A549 (cell line): Measurements from ENCODE around the gene OR6B1.

Experiments
- EP300 ChIP-seq, 2 experiments: fragments of >200 bp; sonication (Bioruptor Twin); formaldehyde crosslinking; IDR thresholded peaks; 2 replicates in 1 of 2; 3 replicates in 1 of 2; pipeline ENCODE4 v1.6.1; 2016 to 2017
- HEYL ChIP-seq: fragments of 250-450 bp; sonication (Bioruptor Pico); IDR thresholded peaks from 2 replicates; pipeline ENCODE4 v1.8.0; 2021; ENCODE audit warnings: mild to moderate bottlenecking, moderate library complexity
- NFE2L2 ChIP-seq: fragments of 150-350 bp; conservative IDR thresholded peaks from 2 replicates; pipeline ENCODE4 v1.6.1; 2014; ENCODE audit warnings: low read length
- NPAS2 ChIP-seq: fragments of 250-450 bp; sonication (Bioruptor Pico); IDR thresholded peaks from 2 replicates; pipeline ENCODE4 v1.8.0; 2022; ENCODE audit warnings: mild to moderate bottlenecking, moderate library complexity, borderline replicate concordance
- POLR2A ChIP-seq: IDR thresholded peaks from 2 replicates; pipeline ENCODE4 v1.6.1; 2012; ENCODE audit warnings: mild to moderate bottlenecking, low read length
- POLR2AphosphoS2 ChIP-seq: conservative IDR thresholded peaks from 2 replicates; pipeline ENCODE4 v1.6.1; 2012; ENCODE audit warnings: low read length, improper control_type of control experiment, inconsistent platforms
- TF ChIP-seq, protein P1 (sequence below): fragments of >200 bp; sonication (Bioruptor Twin); formaldehyde crosslinking; IDR thresholded peaks from 3 replicates; pipeline ENCODE4 v1.6.1; 2016
- TF ChIP-seq, protein P2 (sequence below): fragments of 450-650 bp; IDR thresholded peaks from 2 replicates; pipeline ENCODE4 v1.6.1; 2014; ENCODE audit warnings: antibody characterized with exemption
- TF ChIP-seq, protein P3 (sequence below): fragments of >200 bp; sonication (Bioruptor Twin); formaldehyde crosslinking; IDR thresholded peaks from 3 replicates; pipeline ENCODE4 v1.5.1; 2016
- TF ChIP-seq, protein P4 (sequence below): fragments of >200 bp; sonication (Bioruptor Twin); formaldehyde crosslinking; IDR thresholded peaks from 2 replicates; pipeline ENCODE4 v1.6.1; 2016

DNA sequence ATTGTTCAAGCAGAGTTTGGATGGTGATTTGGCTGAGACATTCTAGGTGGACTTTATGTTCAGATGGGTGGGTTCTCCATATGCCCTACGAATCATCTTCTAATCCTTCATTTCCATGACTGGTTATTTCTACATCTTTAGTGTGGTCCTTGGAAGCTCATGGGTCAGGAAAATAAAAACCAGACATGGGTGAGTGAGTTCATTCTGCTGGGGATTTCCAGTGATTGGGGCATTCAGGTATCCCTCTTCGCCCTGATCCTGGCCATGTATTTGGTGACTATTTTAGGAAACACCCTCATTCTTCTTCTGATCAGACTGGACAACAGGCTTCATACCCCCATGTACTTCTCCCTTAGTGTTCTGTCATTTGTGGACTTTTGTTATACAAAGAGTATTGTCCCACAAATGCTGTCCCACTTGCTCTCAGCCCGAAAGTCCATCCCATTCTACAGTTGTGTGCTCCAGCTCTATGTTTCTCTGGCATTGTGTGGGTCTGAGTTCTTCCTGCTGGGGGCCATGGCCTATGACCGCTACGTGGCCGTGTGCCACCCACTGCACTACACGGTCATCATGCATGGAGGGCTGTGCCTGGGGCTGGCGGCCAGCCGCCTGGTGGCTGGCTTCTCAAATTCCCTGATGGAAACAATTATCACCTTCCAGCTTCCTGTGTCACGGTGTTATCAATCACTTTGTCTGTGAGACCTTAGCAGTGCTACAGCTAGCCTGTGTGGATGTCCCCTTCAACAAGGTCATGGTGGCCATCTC lies 19.2 kb upstream of the OR6B1 start:
- TF ChIP-seq POLR2A: no peak
- no peak for TF ChIP-seq NPAS2 (CRISPR knock-in tag)
- no peak for TF ChIP-seq EP300 (IDR thresholded peaks at IDR 0.05)
- TF ChIP-seq, protein P1, sequence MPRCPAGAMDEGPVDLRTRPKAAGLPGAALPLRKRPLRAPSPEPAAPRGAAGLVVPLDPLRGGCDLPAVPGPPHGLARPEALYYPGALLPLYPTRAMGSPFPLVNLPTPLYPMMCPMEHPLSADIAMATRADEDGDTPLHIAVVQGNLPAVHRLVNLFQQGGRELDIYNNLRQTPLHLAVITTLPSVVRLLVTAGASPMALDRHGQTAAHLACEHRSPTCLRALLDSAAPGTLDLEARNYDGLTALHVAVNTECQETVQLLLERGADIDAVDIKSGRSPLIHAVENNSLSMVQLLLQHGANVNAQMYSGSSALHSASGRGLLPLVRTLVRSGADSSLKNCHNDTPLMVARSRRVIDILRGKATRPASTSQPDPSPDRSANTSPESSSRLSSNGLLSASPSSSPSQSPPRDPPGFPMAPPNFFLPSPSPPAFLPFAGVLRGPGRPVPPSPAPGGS: no peak
- TF ChIP-seq HEYL (CRISPR knock-in tag): no peak
- TF ChIP-seq, protein P2, sequence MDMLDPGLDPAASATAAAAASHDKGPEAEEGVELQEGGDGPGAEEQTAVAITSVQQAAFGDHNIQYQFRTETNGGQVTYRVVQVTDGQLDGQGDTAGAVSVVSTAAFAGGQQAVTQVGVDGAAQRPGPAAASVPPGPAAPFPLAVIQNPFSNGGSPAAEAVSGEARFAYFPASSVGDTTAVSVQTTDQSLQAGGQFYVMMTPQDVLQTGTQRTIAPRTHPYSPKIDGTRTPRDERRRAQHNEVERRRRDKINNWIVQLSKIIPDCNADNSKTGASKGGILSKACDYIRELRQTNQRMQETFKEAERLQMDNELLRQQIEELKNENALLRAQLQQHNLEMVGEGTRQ: no peak
- TF ChIP-seq, protein P3, sequence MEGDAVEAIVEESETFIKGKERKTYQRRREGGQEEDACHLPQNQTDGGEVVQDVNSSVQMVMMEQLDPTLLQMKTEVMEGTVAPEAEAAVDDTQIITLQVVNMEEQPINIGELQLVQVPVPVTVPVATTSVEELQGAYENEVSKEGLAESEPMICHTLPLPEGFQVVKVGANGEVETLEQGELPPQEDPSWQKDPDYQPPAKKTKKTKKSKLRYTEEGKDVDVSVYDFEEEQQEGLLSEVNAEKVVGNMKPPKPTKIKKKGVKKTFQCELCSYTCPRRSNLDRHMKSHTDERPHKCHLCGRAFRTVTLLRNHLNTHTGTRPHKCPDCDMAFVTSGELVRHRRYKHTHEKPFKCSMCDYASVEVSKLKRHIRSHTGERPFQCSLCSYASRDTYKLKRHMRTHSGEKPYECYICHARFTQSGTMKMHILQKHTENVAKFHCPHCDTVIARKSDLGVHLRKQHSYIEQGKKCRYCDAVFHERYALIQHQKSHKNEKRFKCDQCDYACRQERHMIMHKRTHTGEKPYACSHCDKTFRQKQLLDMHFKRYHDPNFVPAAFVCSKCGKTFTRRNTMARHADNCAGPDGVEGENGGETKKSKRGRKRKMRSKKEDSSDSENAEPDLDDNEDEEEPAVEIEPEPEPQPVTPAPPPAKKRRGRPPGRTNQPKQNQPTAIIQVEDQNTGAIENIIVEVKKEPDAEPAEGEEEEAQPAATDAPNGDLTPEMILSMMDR: no peak
- TF ChIP-seq NFE2L2: no peak
- TF ChIP-seq, protein P4, sequence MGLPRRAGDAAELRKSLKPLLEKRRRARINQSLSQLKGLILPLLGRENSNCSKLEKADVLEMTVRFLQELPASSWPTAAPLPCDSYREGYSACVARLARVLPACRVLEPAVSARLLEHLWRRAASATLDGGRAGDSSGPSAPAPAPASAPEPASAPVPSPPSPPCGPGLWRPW: no peak
- TF ChIP-seq POLR2AphosphoS2: no peak
